WI38 (cell line): ENCODE results near the gene ARID1B.

ENCODE experiments used
- H3K4me3 ChIP-seq: 2 replicates; pipeline ENCODE4 v1.5.1; 2011; ENCODE audit warnings: low read depth, mild to moderate bottlenecking, control low read depth, low read length
- TF ChIP-seq, protein P1 (sequence below): IDR thresholded peaks from 2 replicates; pipeline ENCODE4 v1.5.1; 2012; ENCODE audit warnings: low read depth, mild to moderate bottlenecking, control low read depth, low read length

The ARID1B gene

DNA sequence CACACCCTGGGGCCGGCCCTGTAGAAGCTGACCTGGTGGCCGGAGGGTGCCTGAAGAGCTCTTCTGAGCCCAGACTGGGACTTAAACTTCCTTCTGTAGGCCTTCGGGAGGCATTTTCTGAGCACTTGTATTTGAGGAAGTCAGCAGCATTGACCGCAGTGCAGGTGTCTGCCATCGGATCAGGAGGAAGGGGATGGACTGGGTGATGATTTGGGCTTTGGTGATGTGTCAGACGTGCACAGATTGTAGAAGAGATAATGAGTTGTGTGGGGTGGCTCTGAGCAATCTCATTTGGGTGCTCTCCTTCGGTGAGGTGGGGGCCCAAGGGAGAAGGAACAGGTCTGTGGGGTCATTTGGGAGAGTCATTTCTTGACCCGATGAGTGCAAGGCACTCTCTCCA lies 150.9 kb downstream of the ARID1B start:
- TF ChIP-seq, protein P1, sequence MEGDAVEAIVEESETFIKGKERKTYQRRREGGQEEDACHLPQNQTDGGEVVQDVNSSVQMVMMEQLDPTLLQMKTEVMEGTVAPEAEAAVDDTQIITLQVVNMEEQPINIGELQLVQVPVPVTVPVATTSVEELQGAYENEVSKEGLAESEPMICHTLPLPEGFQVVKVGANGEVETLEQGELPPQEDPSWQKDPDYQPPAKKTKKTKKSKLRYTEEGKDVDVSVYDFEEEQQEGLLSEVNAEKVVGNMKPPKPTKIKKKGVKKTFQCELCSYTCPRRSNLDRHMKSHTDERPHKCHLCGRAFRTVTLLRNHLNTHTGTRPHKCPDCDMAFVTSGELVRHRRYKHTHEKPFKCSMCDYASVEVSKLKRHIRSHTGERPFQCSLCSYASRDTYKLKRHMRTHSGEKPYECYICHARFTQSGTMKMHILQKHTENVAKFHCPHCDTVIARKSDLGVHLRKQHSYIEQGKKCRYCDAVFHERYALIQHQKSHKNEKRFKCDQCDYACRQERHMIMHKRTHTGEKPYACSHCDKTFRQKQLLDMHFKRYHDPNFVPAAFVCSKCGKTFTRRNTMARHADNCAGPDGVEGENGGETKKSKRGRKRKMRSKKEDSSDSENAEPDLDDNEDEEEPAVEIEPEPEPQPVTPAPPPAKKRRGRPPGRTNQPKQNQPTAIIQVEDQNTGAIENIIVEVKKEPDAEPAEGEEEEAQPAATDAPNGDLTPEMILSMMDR, result no peak
- no peak overlapping the region for H3K4me3 ChIP-seq

DNA sequence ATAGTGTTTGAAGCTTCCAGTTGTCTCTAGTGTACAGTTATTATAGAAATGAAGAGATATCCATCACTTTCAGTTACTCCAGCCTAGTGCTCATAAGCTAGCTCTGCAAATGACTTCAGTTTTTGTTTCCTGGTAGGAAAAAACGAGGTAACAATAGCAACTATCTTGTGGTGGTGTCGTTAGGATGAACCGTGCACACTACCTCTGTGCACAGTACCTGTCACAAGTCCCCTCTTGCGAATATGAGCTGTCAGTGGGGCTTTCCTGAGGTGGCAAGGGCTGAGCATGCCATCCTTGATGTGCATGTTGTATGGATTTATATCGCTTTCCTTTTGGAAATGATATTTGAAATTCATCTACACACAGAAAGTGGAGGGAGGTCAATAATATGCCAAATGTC lies 151.8 kb downstream of the ARID1B start:
- TF ChIP-seq, protein P1, result no peak
- H3K4me3 ChIP-seq, result no peak overlapping the region

DNA sequence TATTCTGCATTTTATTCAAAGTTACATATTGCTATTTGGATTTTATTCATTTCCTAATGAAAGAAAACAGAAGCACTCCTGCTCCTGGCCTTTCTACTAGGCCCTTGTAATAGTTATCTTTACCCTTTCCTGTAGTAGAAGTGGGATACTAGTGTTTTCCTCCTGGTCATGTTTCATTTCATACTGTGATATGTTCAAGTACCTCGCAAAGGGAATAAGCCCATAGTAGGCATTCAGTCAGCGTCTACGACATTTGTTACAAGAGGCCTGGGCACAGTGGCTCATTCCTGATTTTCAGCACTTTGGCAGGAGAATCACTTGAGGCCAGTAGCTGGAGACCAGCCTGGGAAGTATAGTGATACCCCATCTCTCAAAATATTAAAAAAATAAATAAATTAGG lies 154.1 kb downstream of the ARID1B start:
- H3K4me3 ChIP-seq, result no peak overlapping the region
- TF ChIP-seq, protein P1, result no peak

DNA sequence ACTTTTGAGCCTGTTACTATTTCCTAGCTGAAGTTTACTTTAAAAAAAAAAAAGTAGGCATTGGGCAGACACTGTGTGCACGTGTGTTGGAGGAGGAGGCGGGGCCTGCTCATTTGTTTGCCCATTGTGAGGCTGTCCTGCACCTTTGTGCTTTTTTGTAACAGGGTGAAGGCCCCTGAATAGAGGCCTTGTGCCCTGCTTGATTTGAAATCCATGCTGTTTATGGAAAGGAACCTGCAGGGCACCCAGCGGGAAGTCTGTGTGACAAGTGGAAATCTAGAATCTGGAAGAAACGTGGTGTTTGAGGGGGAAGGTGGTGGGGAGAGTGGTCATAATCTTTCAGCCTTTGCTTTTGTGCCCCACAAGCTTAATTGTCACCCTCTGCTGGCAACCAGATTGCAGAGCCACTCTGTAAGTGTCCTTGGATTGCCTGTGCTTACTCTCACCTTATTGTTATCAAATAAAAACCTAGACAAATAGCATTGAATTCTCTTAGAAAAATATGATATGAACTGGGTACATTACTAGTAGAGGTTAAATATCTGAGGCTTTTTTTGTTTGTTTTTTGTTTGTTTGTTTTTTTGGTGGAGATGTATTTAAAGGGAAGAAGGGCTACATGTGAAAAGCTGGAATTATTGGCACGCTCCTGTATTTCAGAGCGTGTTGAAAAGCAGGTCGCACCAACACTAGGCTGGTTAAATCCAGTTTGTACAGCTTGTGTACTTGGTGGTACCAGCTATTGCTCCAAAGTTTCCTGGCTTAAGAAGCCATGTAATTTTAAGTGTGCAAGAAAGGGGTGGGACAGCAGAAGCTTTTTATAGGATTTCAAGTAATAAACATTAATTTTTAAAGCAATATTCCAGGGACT lies 156.3 kb downstream of the ARID1B start:
- H3K4me3 ChIP-seq, result no peak overlapping the region
- TF ChIP-seq, protein P1, result no peak

DNA sequence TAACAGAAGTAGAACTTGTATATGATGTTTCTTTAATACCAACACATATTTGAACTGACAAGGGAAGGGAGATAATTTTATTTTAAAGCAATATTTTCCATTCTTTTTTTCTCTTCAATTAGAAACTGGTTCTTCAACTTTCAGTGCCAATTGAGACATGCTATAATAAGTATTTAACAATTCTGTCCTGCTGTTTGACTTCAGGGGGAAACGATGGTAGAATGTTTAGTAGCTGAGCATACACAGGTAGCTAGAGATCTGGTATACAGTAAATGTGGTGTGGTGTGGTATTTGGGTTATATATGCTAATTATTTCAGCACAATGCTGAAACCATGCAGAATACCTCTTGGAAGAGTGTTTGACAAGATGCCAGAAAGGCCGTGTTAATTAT lies 156.9 kb downstream of the ARID1B start:
- TF ChIP-seq, protein P1, result no peak
- H3K4me3 ChIP-seq, result no peak overlapping the region

DNA sequence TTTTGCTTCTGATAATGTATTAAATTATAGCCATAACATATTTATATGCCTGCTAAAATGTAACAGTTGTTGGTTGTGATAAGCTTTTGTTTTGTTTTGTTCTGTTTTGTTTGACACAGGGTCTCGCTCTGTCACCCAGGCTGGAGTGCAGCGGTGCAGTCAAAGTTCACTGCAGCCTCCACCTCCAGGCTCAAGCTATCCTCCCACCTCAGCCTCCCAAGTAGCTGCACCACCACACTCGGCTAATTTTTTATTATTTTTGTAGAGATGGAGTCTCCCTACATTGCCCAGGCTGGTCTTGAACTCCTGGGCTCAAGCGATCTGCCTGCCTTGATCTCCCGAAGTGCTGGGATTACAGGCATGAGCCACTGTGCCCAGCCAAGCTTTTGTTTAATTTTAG lies 157.8 kb downstream of the ARID1B start:
- H3K4me3 ChIP-seq, result no peak overlapping the region
- TF ChIP-seq, protein P1, result no peak

DNA sequence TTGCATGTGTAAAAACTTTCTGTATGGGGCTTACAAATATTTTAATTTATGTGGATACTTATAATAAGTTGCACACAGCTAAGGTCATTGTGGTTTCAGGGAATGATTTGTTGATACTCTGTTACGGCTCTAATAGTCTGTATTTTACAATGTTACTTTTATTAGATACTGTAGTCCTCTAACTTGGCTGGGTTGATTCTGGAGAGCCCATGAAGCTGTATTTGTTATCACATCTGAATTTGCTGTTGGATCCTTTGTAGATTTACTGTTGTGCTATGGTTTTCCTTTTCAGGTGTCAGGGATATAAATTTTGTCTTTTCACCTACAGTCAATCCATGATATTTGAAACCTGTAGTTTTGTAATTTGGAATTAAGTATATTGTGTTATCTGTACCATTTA lies 161.0 kb downstream of the ARID1B start:
- H3K4me3 ChIP-seq, result no peak overlapping the region
- TF ChIP-seq, protein P1, result no peak
